Activated CD4-positive, alpha-beta T cell treated with anti-CD3 and anti-CD28 coated beads, Interleukin-2, amount 50 U/mL, for 4 hours (primary cell): ENCODE data around the gene BLTP3A.
"Not testable (repeated sequence)": the region's sequence is repeated elsewhere in the genome, so short reads cannot be mapped to it uniquely, and the experiment has no call there.

Source experiments
- DNase-seq, 2 experiments: peaks; one replicate each; pipeline ENCODE4 v3.0.0-alpha.2; 2020

BLTP3A gene

GRCh38 chr6:34791164-34791700, 651 bp upstream of the BLTP3A start:
- peak; percentile 22 to 38 for DNase-seq

DNA sequence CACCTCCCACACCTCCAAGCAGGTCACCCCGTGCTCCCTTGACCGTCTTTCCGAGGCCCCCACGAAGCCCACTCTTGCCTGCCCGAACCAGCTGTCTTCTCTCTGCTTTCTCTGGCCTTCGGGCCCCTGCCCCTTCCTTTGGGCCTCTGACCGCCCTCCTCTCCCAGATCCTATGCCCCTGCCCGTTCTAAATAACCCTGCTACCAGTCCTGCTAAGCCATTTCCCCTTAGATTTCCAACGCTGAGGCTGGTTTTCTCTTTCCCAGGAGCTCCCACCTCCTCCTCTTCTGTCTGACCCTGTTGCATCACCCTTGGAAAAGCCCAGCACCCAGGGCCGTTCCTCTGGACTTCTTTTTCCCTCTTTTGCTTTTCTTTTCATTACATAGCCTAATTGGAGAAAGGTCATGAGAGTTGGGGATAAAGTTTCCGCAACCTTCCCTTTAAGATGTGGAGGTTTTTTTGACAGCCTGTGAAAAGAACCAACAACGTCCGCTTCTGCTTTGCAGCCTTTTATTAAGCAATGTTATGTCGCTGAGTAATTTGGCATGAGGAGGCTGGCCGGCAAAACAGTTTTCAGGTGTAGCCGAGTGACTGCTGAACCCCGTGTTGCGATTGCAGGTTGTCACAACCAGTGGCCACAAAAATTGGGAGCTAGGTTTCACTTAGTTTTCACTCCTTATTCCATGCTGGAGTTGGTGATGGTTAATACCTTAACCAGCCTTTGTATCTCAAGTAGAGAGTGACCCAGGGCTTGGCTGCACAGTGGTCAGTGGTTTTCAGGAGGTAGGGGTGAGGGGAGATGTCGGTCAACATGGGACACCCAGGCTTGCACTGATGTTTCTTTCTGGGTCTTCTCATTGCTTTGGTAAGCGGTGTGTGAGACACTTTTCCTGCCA, 970 bp downstream of the BLTP3A start:
- no peak for DNase-seq

DNA sequence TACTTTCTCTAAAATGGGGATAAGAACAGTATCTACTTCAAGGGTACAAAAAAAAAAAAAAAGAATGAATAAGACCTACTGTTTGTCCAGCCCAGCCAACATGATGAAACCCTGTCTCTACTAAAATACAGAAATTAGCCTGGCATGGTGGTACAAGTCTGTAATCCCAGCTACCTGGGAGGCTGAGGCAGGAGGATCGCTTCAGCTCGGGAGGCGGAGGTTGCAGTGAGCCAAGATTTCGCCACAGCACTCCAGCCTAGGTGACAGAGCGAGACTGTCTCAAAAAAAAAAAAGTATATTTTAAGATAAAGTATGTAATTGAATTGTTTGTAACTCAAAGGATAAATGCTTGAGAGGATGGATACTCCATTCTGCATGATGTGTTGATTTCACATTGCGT, 2.0 kb downstream of the BLTP3A start:
- no peak for DNase-seq

GRCh38 chr6:34795836-34796425, 4.0 kb downstream of the BLTP3A start:
- DNase-seq, result no peak

GRCh38 chr6:34798057-34798456, 6.2 kb downstream of the BLTP3A start:
- DNase-seq, result no peak

GRCh38 chr6:34799547-34799946, 7.7 kb downstream of the BLTP3A start:
- no peak for DNase-seq

- no peak for DNase-seq
Measured at GRCh38 chr6:34804543-34804942, 12.7 kb downstream of the BLTP3A start.

DNA sequence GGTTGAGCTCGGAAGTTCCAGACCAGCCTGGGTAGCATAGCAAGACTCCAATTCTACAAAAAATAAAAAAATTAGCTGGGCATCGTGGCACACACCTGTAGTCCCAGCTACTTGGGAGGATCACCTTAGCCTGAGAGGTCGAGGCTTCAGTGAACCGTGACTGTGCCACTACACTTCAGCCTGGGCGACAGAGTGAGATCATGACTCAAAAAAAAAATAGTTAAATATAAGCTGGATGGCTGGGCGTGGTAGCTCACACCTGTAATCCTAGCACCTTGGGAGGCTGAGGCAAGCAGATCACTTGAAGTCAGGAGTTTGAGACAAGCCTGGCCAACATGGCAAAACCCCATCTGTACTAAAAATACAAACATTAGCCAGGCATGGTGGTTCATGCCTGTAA, 13.2 kb downstream of the BLTP3A start:
- DNase-seq, result not testable (repeated sequence)

- no peak for DNase-seq
Measured at GRCh38 chr6:34806738-34807453, 15.0 kb downstream of the BLTP3A start.

- DNase-seq, result not testable (repeated sequence)
Measured at GRCh38 chr6:34808473-34808872, 16.6 kb downstream of the BLTP3A start.

- not testable (repeated sequence) for DNase-seq
Measured at GRCh38 chr6:34809419-34809818, 17.5 kb downstream of the BLTP3A start.

- DNase-seq, result no peak
Measured at GRCh38 chr6:34810017-34810882, 18.4 kb downstream of the BLTP3A start.

- DNase-seq, result peak in 1 of 2 experiments; percentile 7
Measured at GRCh38 chr6:34810936-34811632, 19.2 kb downstream of the BLTP3A start.

DNA sequence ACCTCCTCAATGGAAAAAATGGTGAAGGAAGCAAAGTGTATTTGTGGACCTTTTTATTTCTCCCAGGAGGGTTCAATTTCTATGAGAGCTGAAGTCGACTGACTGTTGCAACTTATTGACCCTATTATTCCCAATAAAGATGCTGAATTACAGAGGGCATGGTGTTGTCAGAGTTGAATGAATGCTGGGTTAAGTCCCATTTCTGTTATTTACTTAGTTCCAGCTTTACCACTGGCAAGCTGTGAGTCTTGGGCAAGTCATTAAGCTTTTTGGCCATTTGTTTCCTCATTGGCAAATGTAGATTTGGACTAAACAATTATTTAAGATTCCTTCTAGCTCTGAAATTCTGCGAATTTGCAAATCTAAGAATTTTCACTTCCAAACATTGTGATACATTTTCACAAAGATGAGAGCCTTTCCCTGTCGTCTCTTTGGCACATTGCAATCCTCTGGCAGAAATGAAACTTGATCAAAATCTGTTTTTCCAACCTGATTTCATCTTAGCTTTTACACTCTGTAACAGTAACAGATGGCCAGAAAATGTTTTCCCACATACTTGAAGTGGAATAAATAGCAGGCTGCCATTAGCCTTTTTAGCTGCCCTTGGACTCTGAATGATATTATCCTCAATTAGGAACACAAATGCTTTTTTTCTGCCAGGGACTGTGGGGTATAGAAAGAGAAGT, 21.3 kb downstream of the BLTP3A start:
- DNase-seq, result no peak

DNA sequence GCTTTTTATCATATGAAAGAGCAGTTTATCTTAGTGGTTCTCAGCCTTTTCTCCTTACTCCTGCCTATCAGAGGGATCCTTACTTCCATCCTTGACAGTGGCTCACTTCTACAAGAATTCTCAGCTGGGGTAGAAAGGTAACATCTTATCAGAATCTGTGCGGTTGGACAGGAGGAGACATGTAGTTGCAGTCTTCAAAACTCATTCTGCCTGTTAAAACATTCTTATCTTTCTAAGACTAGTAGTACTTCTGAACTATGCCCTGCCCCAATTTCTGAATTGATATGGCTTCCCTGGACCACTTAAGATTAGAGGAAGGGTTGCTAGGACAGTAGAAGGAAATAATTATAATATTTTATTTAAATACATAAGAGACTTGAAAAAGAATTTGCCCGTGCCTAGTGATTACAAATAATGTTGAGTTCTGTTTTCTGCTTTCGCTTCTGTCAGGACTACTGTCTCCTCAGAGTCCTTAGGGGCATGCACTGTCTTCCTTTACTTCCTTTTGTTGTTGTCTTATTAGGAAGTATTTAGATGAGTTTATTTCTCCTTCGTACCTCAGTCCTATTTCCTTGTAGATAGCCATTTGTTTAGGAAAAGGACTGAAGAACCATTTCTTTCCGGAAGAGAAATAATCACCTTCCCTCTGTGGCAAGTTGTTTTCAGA, 24.9 kb downstream of the BLTP3A start:
- DNase-seq, result no peak

DNA sequence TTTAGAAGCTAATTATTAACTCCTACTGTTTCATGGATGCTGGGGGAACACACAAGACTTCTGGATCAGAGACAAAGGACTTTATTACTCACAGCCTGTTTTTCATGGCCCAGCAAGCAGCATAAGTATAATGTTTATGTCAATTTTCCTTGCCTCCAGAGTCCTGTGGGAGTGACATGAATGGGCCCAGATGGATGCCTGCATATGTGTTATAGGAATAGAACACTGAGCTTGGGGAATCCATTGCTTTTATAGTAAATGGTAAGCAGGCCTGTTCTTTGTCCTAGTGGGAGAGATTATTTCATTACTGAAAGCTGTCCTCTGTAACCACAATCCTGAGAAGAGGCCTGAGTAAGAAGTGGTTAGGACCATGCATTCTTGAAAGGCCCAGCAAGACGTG, 25.6 kb downstream of the BLTP3A start:
- DNase-seq, result no peak

DNA sequence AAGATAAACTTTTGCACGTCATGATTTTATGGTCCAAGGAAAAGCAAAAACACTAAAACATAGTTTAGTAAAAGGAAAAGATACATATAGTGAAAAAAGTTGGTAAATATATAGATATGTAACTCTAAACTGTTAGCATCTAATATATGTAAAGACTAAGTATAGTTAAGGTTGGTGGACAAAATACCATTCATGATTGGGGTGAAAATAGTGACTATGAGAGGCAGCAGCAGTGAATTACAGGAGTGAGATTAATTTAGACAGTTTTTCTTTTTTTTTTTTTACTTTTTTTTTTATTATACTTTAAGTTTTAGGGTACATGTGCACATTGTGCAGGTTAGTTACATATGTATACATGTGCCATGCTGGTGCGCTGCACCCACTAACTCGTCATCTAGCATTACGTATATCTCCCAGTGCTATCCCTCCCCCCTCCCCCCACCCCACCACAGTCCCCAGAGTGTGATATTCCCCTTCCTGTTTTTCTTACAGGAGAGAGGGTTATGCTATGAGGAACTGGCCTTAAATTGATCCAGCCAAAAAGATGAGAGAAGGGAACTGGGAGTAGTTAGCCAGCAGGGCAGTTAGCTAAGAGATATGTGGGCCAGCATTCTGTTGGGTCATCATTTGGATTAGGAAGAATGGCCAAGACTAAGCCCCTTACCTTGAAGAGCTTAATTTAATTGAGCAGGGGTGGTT, 27.1 kb downstream of the BLTP3A start:
- DNase-seq, result not testable (repeated sequence)

GRCh38 chr6:34819571-34820480, 27.9 kb downstream of the BLTP3A start:
- no peak for DNase-seq

- no peak for DNase-seq
Measured at GRCh38 chr6:34829137-34829536, 37.3 kb downstream of the BLTP3A start.
